ENCODE data around the gene CDKN1C. TPM values are rescaled to one million over a fixed set of nuclear protein-coding genes. Genes with fewer than 3 reads are reported as not detected.

The CDKN1C gene
- total and polyA plus RNA-seq, 2 of the 8 experiments (the other 6 are each of a cell fraction or from before 2014, with no cell fraction given) = 12.8 to 14.1 TPM

GRCh38 chr11:2897048-2897447, 11.5 kb upstream of the CDKN1C start:
- no peaks in the 10 kb centered on the region for H3K79me2 ChIP-seq (ENCODE audit: control insufficient read depth in 1 of 2, insufficient read depth in 2 of 2, low read length in 2 of 2)
- POLR2A ChIA-PET (ENCODE audit: partially characterized antibody) = no interaction called here
- H4K20me1 ChIP-seq (replicated peaks in 1 of 2; ENCODE audit: control insufficient read depth in 1 of 2, insufficient read depth in 2 of 2, low read length in 2 of 2) = no peaks in the 10 kb centered on the region
- no peaks in the 10 kb centered on the region for H3K36me3 ChIP-seq (ENCODE audit: control insufficient read depth in 2 of 4, insufficient read depth in 4 of 4, low read length in 3 of 4)
- H4K5ac ChIP-seq (ENCODE audit: insufficient read length, low read depth, low read length) = no peak overlapping the region
- no peak overlapping the region for H3K56ac ChIP-seq (replicated peaks; ENCODE audit: insufficient read length, low read depth, low read length)
- peaks cover 0 to 18% (median 6%) of the 10 kb centered on the region in 4 experiments; a peak in 3 of 7 replicates for H3K27me3 ChIP-seq (replicated peaks in 1 of 4; ENCODE audit: control insufficient read depth in 3 of 4, extremely low read depth in 1 of 4, insufficient read depth in 3 of 4, low read length in 3 of 4)
- no peak overlapping the region for H3K9ac ChIP-seq (replicated peaks in 1 of 4; ENCODE audit: extremely low read depth in 1 of 4, low read depth in 3 of 4, low read length in 3 of 4)
- H2BK12ac ChIP-seq (ENCODE audit: low read depth, low read length) = no peak overlapping the region
- TF ChIP-seq E2F6 (IDR thresholded peaks at IDR 0.05) (no peak), CHD1 (IDR thresholded peaks at IDR 0.05; ENCODE audit: low read depth, low read length) (no peak), TAF7 (optimal IDR thresholded peaks at IDR 0.05; ENCODE audit: borderline replicate concordance, low read depth, low read length) (no peak), CEBPB (IDR thresholded peaks at IDR 0.05; ENCODE audit: low read depth, low read length) (no peak), MAX (IDR thresholded peaks at IDR 0.05) (no peak), YY1 (IDR thresholded peaks at IDR 0.05; ENCODE audit: low read depth, low read length) (no peak), SP4 (IDR thresholded peaks at IDR 0.05; ENCODE audit: low read length) (no peak), RAD21 (IDR thresholded peaks at IDR 0.05 in 1 of 2, conservative IDR thresholded peaks at IDR 0.05 in 1 of 2; ENCODE audit: low read depth in 2 of 2, low read length in 2 of 2) (no peak)
- H3K79me1 ChIP-seq (ENCODE audit: low read depth, low read length) = no peaks in the 10 kb centered on the region
- H3K9me3 ChIP-seq (ENCODE audit: insufficient read depth in 2 of 2, low read depth in 1 of 2, low read length in 1 of 2) = peaks cover 0 to 4% of the 10 kb centered on the region in 2 experiments; a peak in 1 of 4 replicates
- no peak overlapping the region for H3K27ac ChIP-seq (ENCODE audit: low read depth, low read length)
- no peak overlapping the region for H2AK5ac ChIP-seq (ENCODE audit: low read depth, low read length)
- no peak overlapping the region for H3K14ac ChIP-seq (ENCODE audit: insufficient read length)
- no peak overlapping the region for H3K4ac ChIP-seq (replicated peaks; ENCODE audit: insufficient read length, low read depth, low read length)
- 93% methylated on average over 6 of the region's 6 CpGs; no CpG with 5 or more reads in 1 of the 2 experiments for WGBS, 2 experiments (ENCODE audit: extremely low coverage in 1 of 2, insufficient coverage in 1 of 2, insufficient read length in 1 of 2, insufficient replicate concordance in 2 of 2, low coverage in 1 of 2, low lambda C conversion rate in 2 of 2, missing lambda C conversion rate in 1 of 2)
- H3K4me1 ChIP-seq (replicated peaks in 1 of 4; ENCODE audit: control insufficient read depth in 3 of 4, insufficient read depth in 4 of 4, low read length in 3 of 4) = peaks cover 0 to 15% (median 9%) of the 10 kb centered on the region in 4 experiments; a peak in 6 of 7 replicates
- no peak overlapping the region for H4K8ac ChIP-seq (ENCODE audit: extremely low read depth, insufficient read depth, low read length)
- no peak overlapping the region for H2AFZ ChIP-seq (ENCODE audit: low read length)
- FAIRE-seq (no peak), DNase-seq (ENCODE audit: low read depth in 1 of 2, low spot score in 2 of 2) (no peak)
- no peak overlapping the region for H2BK120ac ChIP-seq (replicated peaks; ENCODE audit: low read depth, low read length)
- H2BK5ac ChIP-seq (ENCODE audit: low read depth, low read length) = no peak overlapping the region
- H2BK20ac ChIP-seq (ENCODE audit: low read length) = no peak overlapping the region
- H3K4me2 ChIP-seq (ENCODE audit: insufficient read depth in 1 of 2, low read depth in 2 of 2, low read length in 2 of 2) = no peak overlapping the region
- CTCF ChIA-PET (ENCODE audit: partially characterized antibody) = interaction anchor here (1.3 kb wide), 1 partner anchor 9 kb away, joined by 5 read pairs; no protein-coding TSS in a partner anchor
- H3K4me3 ChIP-seq (ENCODE audit: extremely low read depth in 1 of 4, insufficient read depth in 2 of 4, low read depth in 3 of 4, low read length in 4 of 4) = no peak overlapping the region
- H2BK15ac ChIP-seq (ENCODE audit: low read length) = no peak overlapping the region
- H3K23me2 ChIP-seq (ENCODE audit: low read depth, low read length) = peaks cover 7% of the 10 kb centered on the region
- no peak overlapping the region for H3K18ac ChIP-seq (ENCODE audit: extremely low read depth, low read length)
- H4K91ac ChIP-seq (replicated peaks; ENCODE audit: insufficient read length, low read length) = no peak overlapping the region
- H3K23ac ChIP-seq (ENCODE audit: insufficient read length) = no peak overlapping the region

Measured in H1 (cell line).